ENCODE measurements around the gene EHD4.

The EHD4 gene

DNA sequence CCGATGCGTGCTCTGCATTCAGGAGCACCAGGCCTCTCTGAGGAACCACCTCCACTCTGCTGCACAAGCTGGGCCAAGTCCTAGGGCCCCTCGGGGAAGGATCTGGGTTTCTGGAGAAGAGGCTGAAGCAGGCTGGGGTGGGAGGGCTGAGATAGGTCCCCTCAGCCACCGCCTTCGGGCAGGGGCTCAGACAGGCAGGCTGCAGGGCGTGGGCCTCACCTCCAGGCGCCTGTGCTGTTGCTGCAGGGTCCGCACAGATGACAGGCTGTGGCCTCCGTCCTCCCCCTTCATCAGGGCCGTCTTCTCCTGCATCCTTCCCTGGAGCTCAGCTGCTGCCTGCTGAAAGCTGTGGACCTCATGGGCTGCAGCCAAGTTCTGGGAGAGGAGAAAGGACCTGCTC is 118.5 kb downstream of the EHD4 start:
- no peak for FAIRE-seq

DNA sequence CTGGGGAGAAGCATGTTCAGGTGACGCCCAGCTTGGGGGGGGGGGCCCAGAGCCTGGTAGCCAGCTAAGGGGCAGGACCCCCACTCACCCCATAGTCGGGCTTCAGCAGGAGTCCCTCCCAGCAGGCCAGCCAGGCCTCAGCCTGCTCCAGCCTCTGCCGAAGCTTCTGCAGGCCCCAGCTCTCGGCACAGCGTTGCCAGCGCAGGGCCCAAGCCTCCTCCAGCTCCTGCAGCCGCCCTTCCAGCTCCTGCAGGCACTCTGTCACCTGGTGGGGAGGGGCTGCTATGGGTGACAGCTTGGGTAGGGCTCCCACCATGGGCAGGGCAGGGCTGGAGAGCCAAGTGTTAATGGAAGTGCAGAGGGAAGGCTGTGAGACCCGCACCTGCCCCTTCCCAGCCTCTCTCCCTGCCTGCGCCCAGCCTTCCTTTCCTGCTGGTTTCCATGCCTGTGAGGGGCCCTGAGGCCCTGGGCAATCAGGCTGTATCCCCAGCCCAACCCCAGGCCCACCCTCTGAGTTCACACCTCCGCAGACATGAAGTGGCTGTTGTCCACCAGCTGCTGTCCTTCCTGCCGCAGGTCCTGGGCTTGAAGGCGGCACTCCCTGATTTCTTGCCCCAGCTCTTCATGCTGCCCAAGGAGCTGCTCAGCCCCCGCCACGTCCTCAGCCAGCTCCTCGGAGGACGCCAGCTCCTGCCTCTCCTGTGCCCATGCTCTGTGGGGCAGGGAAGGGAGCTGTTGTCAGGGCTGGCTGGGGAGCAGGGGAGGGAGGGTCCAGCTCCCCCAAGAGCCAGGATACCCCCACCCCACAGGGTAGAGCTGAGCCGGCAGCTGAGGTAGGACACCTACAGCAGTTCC is 119.4 kb downstream of the EHD4 start:
- no peak for FAIRE-seq

DNA sequence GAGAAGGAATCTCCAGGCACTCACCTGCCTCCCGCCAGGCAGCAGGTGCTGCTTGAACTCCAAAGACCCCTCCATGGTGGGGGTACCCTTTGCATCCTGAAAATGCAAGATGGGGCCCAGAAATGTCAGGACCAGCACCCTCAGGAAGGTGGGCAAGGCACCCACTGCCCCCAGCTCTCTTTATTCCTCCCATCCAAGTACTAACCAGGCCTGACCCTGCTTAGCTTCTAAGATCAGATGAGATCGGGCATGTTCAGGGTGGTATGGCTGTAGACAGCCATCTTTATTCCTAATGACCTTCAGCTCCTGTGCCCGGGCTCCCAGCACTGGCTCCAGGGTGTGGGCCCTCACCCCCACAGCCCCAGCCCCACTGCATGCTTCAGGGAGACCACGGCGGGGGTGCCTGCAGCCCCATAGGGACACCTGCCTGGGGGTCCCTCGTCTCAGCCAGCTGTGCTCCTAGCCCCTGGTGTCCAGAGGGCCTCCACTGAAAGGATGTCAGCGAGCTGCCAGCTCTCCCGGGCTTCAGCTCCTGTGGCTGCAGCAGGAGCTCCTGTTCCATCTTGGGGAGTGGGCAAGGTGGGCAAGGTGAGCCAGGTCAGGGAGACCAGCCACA is 120.5 kb downstream of the EHD4 start:
- FAIRE-seq, result no peak

DNA sequence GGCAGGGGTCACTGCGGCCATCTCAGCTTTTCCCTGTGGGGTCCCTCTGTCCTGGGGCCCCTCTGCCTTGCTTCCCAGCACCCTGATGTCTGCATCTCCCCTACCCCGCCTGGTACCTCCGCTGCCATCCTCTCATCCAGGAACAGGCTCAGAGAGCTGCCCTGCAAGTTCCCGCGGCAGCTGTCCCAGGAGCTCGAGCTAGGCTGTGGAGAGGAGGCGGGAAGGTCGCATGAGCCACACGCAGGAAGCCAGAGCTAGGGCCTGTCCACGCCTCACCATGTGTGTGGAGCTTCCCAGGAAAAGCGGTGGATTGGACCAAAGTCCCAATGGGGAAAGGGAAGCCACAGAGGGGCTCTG is 121.2 kb downstream of the EHD4 start:
- no peak for FAIRE-seq

DNA sequence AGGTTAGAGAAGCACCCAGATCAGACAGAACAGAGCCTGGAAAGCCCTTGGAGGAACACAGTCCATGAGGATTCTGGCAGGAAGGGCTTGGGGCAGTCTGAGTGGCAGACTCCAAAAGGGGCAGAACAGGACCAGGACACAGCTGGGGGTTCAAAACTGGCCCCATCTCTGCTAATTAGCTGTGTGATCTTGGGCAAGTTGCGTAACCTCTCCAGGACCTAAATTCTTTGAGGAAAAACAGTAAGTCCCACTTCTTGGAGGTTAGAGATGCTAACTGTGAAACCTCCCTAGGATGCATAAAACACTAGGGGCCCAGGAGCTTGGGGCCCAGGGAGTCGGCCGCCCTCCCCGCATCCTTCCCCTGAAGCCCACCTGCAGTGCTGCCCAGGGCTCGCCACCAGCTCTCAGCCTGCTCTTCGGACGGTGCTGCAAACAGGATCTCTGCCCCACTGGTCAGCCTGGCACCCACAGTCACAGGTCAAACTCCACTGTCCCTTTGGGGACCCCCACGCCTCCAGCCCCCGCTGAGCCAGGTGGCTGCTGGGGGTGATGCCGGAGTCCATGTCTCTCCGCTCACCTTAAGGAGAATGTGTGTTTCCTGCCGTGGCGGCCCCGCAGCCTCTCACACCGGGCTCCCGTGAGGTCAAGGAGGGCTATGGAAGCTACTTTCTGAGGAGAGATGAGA is 121.7 kb downstream of the EHD4 start:
- no peak for FAIRE-seq

DNA sequence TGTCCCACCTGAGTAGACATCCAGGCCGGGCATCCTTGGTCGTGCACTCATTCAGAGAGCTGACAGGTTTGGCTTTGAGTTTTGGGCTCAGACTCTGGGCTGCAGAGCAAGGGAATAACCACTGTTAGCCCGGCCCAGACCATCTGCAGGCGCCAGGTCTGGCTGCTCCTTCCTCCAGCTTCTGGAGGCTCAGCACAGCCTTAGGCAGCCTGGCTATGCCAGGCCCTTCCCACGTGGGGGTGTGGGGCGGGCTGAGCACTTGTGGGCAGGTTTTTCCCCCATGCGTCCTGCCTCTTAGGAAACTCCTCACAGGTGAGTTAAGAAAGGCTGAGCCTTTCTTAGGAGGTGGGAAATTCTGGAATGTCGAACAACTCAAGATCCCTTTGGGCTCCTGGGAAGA is 122.5 kb downstream of the EHD4 start:
- no peak for FAIRE-seq

DNA sequence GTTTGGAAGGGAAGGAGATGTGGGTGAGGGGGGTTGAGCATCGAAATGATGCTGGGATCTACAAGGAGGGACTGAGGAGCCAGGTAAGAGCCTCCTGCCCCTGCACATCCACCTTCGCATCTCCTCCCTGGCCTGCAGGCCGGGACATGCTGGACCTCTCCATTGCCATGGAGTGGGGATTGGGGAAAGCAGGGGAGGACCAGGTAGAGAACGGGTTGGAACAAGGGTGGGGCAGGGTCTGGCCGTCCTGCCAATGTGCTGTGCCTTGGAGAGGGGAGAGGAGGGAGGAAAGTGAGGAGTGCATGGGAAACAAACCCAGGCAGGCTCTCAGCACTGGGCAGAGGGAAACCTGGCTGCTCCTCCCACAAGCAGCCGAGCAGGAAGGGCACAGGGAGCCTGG is 123.2 kb downstream of the EHD4 start:
- FAIRE-seq, result no peak

DNA sequence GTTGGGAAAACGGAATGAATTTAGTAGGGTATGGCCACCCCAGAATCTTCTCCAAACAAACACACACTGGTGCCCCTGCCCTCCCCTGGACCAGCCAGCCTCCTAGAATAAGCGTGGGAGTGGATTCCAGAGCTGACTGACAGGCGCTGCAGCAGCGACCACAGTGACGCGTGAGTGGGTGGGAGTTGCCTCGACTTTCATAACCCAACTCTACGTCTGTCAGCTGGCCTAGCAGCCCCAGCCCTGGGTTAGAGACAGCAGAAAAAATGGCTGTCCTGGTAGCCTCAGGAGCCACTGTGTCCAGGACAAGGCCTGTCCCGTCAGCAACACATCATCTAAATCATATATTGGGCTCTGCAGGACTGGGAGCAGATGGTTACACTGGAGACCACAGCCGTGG is 123.7 kb downstream of the EHD4 start:
- no peak for FAIRE-seq

DNA sequence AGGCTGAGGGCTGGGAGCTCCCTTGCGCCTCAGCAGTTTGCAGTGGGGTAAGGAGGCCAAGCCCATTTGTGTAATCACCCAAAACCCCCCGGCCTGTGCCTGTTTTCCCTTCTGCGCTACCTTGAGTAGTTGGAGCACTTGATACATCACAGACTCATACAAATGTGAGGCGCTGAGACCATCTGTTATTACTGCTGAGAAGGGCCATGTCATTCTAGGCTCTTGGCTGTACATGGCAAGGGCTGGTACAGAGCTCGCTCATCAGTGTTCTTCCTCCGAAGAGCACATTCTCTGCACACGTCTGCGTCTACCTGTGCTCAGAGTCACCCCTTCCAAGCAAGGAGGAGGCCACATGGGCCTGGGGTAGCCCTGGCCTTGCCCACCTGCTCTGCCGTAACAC is 124.4 kb downstream of the EHD4 start:
- FAIRE-seq, result no peak

DNA sequence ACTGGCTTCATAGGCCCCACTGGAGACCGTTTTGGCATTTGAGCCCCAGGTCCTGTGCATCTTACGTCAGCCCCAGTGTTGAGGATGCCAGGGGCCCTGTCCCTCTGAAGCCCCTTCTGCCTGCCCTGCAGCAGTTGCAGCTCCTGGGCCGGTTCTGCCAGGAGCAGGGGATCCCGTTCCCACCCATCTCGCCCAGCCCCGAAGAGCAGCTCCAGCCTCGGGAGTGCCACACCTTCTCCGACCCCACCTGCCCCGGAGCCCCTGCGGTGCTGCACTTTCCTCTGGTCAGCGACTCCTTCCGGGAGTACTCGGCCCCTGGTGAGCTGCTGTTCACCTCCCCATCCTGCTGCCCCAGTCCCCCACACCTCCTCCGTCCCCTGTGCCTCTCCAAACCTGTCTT is 125.2 kb downstream of the EHD4 start:
- no peak for FAIRE-seq

Measured in colon (tissue), 2 donors.